NCI-H2196 treated with DMSO at 0.1 percent for 48 hours (cell line): ENCODE data around the gene TRIM49.
"Not testable (repeated sequence)": the region's sequence is repeated elsewhere in the genome, so short reads cannot be mapped to it uniquely, and the experiment has no call there.

ENCODE experiments used
- DNase-seq: peaks from one replicate; lab custom pipeline; 2025; ENCODE audit not compliant: unreplicated experiment; lab: John Stamatoyannopoulos, UW

The TRIM49 gene, protein sequence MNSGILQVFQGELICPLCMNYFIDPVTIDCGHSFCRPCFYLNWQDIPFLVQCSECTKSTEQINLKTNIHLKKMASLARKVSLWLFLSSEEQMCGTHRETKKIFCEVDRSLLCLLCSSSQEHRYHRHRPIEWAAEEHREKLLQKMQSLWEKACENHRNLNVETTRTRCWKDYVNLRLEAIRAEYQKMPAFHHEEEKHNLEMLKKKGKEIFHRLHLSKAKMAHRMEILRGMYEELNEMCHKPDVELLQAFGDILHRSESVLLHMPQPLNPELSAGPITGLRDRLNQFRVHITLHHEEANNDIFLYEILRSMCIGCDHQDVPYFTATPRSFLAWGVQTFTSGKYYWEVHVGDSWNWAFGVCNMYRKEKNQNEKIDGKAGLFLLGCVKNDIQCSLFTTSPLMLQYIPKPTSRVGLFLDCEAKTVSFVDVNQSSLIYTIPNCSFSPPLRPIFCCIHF

DNA sequence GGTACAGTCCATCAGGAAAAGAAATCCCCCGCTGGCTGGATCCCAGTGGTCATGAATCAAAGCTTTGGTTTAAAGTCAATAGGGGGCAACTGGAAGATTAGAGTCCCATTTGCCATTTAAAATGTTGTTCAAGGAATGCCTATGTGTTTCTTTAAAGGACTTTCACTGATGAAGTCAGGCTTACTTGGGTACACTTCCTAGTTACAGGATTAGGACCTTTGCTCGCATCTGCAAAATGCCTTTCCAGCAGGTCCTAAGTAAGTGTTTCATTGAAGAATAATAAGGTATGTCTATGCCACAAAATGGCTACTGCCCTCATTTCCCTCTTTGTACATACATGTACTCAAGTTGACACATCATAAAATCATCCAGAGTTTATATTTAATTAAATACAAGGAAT lies at the start of gene TRIM49:
Gene TRIM49, minus strand, starts transcription at position 101 of the 400 bp plus-strand sequence. CDS start 4,106 bp downstream, outside the sequence.
- DNase-seq = not testable (repeated sequence)

DNA sequence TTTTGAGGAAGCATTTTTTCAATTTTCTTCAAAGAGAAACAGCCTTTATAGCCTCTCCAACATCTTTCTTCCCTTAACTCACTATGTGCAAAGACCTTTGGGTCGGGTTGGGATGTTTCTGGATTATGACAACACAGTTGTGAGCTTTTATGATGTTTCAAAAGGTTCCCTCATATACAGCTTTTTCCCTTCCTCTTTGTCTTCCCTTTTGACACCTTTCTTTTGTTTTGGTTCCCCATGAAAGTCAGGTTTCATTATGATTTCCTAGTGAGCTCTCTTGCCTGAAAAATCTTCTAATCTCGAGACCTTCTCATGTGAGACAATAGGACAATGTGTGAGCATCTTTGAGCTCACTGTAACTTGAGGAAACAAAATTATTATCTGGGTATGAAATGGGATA lies 18.3 kb upstream of the TRIM49 start:
- not testable (repeated sequence) for DNase-seq

DNA sequence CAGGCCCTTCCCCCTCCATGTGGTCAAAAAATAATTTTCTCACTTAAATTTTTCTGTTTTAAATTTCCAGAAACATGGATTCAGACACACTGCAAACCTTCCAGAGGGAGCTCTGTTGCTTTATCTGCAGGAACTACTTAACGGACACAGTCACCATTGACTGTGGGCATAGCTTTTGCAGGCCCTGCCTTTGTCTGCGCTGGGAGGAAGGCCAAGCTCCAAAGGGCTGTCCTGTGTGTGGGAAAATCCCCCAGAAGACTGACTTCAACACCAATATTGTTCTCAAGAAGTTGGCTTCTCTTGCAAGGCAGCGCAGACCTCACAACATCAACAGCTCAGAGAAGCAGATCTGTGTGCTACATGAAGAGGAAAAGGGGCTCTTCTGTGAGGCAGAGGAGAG lies 11.6 kb upstream of the TRIM49 start:
- not testable (repeated sequence) for DNase-seq

DNA sequence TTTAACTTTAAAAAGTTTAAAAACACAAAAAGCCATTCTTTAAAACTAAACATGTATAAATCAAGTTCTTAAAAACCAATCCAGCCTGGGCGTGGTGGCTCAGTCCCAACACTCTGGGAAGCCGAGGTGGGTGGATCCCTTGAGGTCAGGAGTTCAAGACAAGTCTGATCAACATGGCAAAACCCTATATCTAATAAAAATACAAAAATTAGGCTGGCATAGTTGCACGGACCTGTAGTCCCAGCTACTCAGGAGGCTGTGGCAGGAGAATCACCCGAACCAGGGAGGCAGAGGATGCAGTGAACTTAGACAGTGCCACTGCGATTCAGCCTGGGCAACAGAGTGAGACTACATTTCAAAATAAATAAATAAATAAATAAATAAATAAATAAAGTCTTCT lies 5.2 kb upstream of the TRIM49 start:
- DNase-seq = not testable (repeated sequence)

DNA sequence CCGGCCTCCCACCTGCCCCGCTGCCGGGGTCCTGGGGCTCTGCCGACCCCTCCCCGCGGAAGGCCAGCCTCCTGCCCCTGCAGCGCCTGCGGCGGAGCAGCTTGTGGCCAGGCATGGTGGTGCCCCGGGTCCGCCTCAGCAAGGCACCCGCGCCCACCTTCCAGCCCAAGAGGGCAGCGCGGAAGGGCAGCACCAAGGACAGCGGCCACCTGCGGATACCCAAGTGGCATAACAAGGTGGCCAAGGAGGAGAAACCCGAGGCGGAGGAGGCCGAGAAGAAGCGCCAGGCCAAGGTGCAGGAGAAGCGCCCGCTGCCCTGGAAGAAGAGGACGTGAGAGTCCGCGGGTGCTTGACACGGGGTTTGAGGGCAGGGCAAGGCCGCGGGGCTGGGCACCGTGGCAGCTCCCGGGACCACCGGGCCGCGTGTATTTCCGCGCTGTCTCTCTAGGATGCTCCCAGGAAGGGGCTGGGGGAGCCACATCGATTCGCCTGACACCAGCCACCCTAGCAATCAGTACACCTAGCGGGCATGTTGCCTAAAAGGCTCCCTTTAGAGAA lies 20.8 kb downstream of the TRIM49 start:
- DNase-seq = not testable (repeated sequence)

DNA sequence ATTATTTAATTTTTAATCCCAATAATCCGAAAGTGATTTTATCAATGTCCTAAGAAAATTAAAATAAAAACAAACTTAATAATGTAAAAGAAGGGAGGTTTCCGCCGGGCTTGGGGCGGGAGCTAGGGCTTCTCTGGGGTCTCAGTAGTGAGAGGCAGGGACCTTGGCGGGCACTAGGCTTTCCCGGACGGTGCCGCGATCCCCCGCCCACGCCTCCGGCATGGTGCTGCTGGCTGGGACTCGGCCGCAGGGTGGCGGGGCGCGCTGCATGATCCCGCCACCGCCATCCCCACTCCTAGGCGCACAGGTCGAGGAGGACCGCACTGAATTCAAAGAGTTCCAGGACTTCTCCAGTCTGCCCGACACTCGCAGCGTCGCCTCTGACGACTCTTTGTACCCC lies 22.6 kb downstream of the TRIM49 start:
- not testable (repeated sequence) for DNase-seq

DNA sequence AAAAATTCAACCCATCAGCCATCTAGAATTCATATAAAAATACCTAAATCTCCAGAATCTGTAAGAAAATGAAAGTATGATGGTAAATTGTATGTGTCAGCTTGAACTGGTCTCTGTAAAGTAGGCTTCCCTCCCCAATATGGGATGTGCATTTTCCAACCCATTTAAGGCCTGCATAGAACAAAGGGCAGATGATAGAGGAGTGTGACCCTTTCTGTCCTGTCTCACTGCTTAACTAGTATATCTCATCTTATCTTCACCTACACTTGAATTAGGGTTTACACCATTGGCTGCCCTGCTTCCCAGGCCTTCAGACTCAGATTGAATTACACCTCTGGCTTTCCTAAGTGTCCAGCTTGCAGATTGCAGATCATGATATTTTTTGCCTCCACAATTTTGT lies 57.6 kb downstream of the TRIM49 start:
- not testable (repeated sequence) for DNase-seq
